WTC11 (cell line): ENCODE data around the gene ZMIZ2. TPM values are rescaled to one million over a fixed set of nuclear protein-coding genes. Genes with fewer than 3 reads are reported as not detected.

Experiments used
- ATF3 ChIP-seq: sonication (generic); formaldehyde crosslinking; conservative IDR thresholded peaks from 2 replicates; pipeline ENCODE4 v1.8.1; 2022; ENCODE audit warnings: mild to moderate bottlenecking, missing genetic modification reagents
- ATF6 ChIP-seq: sonication (generic); formaldehyde crosslinking; IDR thresholded peaks from 2 replicates; pipeline ENCODE4 v1.8.1; 2023; ENCODE audit warnings: mild to moderate bottlenecking, missing genetic modification reagents
- IRF1 ChIP-seq: sonication (generic); formaldehyde crosslinking; IDR thresholded peaks from 2 replicates; pipeline ENCODE4 v1.8.0; 2023; ENCODE audit warnings: missing genetic modification reagents
- NR1H2 ChIP-seq: sonication (generic); formaldehyde crosslinking; IDR thresholded peaks from 2 replicates; pipeline ENCODE4 v1.9.0; 2021; ENCODE audit warnings: mild to moderate bottlenecking, moderate library complexity, missing genetic modification reagents
- SMAD4 ChIP-seq: sonication (generic); formaldehyde crosslinking; IDR thresholded peaks from 2 replicates; pipeline ENCODE4 v1.8.0; 2022; ENCODE audit warnings: mild to moderate bottlenecking, missing genetic modification reagents
- ZMAT4 ChIP-seq: fragments of 250-450 bp; sonication (Bioruptor Pico); IDR thresholded peaks from 2 replicates; pipeline ENCODE4 v1.9.0; 2021; ENCODE audit warnings: mild to moderate bottlenecking
- ZNF263 ChIP-seq: sonication (generic); formaldehyde crosslinking; IDR thresholded peaks from 2 replicates; pipeline ENCODE4 v1.8.1; 2022; ENCODE audit warnings: low read depth, mild to moderate bottlenecking, moderate library complexity, missing genetic modification reagents
- ZNF425 ChIP-seq: fragments of 250-450 bp; sonication (Bioruptor Pico); conservative IDR thresholded peaks from 2 replicates; pipeline ENCODE4 v1.9.0; 2021; ENCODE audit warnings: mild to moderate bottlenecking
- total RNA-seq: library from RNA; stranded (reverse); gene quantifications from 3 replicates; pipeline ENCODE4 v1.2.3, GENCODE V29; 2021

ZMIZ2 gene
- total RNA-seq, 1 experiment from 2014 or later = 102 TPM

GRCh38 chr7:44819292-44819691 lies 70.6 kb downstream of the ZMIZ2 start (continued):
- TF ChIP-seq ATF6 (CRISPR knock-in tag) (no peak), NR1H2 (CRISPR knock-in tag) (no peak), SMAD4 (CRISPR knock-in tag) (no peak), ZNF263 (CRISPR knock-in tag) (no peak), ZNF425 (no peak), ATF3 (no peak), ZMAT4 (CRISPR knock-in tag) (no peak), IRF1 (no peak)
- TF ChIP-seq, all 79 proteins: peak for 0

Other genes starting within 250 kb of the ZMIZ2 start
- 0.15 to 0.18 TPM (median 0.16 TPM) in 3 replicates for gene NPC1L1, start 207.5 kb upstream of the ZMIZ2 start, total RNA-seq
- 69.4 to 83.1 TPM (median 74.5 TPM) in 3 replicates for gene DDX56, start 174.9 kb upstream of the ZMIZ2 start, total RNA-seq
- 58.6 to 61.9 TPM (median 60.9 TPM) in 3 replicates for gene TMED4, start 166.6 kb upstream of the ZMIZ2 start, total RNA-seq
- 79.6 to 90.5 TPM (median 89.7 TPM) in 3 replicates for gene OGDH, start 142.2 kb upstream of the ZMIZ2 start, total RNA-seq
- gene PPIA, start 47.8 kb downstream of the ZMIZ2 start, total RNA-seq = 2,465 to 2,581 TPM (median 2,516 TPM) in 3 replicates
- 178 to 229 TPM (median 227 TPM) in 3 replicates for gene H2AZ2, start 99.2 kb downstream of the ZMIZ2 start, total RNA-seq
- 22.0 to 22.5 TPM (median 22.1 TPM) in 3 replicates for gene PURB, start 136.7 kb downstream of the ZMIZ2 start, total RNA-seq
- gene MYO1G, start 230.2 kb downstream of the ZMIZ2 start, total RNA-seq = 0.41 to 0.48 TPM (median 0.46 TPM) in 3 replicates